ENCODE results near the gene PMM1.

Gene PMM1

DNA sequence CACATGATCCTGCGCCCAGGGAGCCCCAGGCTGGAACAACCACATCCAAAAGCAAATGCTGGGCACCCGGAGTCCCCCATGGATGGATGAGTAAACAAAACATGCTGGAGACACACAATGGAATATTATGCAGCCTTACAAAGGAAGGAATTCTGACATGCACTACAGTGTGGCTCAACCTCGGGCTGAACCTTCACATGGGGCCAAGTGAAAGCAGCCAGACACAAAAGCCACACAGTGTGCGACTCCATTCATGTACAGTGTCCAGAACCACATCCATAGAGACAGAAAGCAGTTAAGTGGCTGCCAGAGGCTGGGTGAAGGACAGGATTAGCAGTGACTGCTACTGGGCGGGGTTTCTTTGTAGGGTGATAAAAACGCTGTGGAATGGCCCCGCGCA is 55.4 kb downstream of the PMM1 start:
- DNase-seq: no peak

DNA sequence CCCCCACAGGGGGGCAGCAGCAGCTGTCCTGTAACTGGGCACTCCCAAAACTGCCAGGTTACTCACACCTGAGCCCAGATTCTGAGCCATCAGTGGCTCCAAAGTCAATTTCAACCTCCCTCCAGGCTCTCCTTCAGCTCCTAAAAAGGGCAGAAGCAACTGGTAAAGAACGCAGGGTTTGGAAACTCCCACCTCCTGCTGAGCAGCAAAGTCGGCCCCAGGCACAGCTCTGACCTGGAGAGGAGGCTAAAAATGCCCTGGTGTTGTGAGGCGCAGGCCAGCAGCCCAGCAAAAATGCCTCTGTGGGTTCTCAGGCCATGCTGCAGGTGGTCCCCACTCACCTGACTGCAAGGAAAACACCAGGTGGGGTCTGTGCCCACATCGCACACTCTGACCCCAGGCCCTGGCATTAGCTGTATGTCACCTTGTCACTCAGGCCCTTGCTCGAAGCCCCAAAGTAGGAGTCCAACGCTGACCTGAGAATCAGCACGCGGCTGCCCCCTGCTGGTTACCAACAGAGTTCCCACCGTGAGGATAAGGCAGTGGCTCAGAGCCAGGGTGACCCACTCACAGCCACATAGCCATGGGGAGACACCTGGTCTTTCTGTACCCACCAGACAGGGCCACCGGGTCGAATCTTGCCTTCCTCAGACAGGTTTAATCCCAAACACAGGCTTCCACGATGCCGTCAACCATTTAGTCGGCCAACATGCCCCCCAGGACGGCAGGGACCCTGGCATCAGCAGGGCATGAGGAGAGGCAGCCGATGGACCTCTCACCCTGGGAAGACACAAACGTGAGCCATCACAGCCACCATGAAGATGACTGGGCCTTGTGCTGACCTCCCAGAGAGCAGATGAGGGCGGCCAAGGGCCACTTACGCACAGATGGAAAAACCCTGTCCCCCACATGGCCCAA is 56.5 kb downstream of the PMM1 start:
- DNase-seq: peak; percentile 71

DNA sequence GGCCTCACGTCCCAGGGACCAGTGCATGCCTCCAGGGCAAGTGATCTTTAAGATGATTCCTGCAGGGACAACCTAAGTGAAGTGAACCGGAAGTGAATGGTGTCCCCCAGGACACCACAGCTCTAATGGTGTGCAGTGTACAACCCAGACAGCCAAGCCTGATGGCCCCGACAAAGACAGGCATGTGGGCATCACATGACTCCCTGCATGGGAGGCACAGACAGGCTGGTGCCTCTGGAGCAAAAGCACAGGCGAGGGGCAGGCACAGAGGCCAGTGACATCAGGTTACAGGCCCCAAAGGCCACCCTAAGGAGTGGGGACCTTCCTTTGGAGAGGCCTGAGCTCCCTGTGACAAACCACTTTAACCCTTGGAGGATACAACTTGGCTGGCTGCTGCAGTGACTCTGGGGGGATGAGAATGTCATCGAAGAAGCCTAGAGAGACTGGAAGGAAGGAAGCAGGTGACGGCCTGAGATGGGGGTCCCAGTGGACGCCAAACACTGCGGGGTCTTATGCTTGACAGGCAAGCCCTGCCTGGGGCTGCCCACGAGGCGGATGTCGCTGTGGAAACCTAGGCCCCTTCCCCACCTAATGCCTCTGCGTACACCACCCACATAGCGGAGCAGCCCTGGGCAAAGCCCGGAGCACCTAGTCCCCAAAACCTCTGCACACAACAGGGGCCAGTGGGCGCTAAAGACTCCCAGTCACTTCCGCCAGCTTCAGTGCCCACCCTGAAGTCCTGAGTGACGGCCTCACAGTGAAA is 57.7 kb downstream of the PMM1 start:
- no peak for DNase-seq

DNA sequence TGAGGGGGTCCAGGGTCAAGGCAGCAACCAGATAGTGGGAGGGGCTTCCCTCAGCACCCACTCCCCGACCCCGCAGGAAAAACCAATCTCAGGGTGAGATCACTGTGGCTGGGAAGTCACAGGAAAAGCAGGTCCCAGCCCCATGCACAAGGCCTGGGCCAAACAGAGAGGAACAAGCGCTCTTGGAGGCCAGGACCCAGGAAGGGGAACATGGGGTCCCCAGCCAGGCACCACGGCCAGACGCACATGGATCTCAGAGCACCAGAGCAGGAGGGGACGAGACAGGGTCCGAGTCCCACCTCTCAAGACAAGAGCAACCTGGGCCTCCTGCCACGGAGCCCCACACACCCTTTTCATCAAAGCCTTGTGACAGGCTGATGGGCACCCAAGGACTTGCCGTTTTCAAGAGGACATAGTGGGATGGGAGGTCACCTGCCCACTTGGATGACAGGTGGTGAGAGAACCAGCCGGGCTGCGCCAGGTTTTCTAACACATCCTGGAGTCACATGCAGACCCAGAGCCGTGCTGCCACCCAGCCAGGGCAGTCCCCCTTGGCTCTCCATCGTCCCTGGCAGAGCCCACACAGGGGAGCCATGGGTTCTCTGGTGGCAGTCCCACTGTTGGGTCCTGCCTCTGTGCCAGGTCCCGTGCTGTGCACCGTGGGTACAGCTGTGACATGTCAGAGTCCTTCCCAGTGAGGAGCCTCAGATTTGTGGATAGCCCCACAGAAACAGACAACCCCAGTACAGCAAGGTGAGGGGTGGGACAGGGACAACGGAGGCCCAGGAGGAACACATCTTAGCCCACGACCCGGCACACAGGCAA is 58.5 kb downstream of the PMM1 start:
- DNase-seq: no peak

DNA sequence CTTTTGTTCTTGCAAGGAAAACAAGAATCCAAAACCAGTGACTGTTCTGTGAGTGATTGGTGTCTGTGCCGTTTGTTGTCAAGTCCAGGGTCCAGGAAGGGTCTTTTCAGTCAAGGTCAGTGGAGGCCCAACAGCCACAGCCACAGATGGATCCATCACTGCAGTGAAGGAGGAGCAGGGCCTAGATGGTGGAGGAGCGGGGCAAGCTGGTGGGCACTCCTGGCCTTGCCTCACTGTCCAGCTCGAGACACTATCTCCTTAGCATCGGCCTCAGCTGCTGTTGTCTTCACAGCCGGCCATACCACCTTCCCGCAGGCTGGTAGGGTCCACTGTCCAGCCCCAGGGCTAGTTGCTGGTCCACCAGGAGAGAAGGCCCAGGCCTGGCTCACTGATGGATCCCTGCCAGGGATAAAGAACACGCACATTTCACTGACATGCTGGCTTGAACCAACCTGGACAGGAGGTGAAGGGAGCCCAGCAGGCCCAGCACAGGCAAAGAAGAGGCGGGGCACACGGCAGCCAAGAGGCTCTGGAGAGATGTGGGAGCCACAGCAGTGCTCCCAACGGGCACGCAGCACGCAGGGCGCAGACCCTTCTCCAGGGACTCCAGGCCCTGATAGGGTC is 60.6 kb downstream of the PMM1 start:
- DNase-seq: no peak

DNA sequence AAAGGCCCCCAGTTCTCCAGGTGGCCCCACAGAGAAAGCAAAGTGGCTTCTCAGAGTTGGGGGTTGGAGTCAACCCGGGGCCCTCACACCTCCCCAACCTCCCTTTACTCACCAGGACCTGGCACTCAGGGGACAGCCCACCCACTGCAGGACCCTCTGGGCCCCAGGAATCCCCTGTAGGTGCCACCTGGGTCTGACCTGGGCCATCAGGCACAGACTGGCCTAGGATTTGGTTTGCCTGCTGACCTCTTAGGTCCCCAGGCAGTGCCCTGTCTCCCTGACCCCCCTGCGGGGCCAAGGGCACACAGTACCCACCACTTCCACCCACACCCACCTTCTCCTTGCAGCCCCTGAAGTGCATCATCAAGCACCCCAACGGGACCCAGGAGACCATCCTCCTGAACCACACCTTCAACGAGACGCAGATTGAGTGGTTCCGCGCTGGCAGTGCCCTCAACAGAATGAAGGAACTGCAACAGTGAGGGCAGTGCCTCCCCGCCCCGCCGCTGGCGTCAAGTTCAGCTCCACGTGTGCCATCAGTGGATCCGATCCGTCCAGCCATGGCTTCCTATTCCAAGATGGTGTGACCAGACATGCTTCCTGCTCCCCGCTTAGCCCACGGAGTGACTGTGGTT is 61.4 kb downstream of the PMM1 start:
- DNase-seq: no peak

Measured in activated T-cell treated with anti-CD3 and anti-CD28 coated beads, Interleukin-2, amount 50 U/mL, for 1 hour (primary cell).